ENCODE data around the gene PAWR.
"Not testable (repeated sequence)": the region's sequence is repeated elsewhere in the genome, so short reads cannot be mapped to it uniquely, and the experiment has no call there.

GRCh38 chr12:79544439-79544838, 146.3 kb downstream of the PAWR start:
- not testable (repeated sequence) for TF ChIP-seq CTCF (IDR thresholded peaks at IDR 0.05; ENCODE audit: extremely low read depth in 1 of 2, insufficient read depth in 1 of 2, low read depth in 1 of 2, low read length in 2 of 2); POLR2AphosphoS5 (IDR thresholded peaks at IDR 0.05; ENCODE audit: insufficient read depth, low read depth, low read length); POLR2A (IDR thresholded peaks at IDR 0.05; ENCODE audit: low read depth, low read length); MYC (IDR thresholded peaks at IDR 0.05; ENCODE audit: low read depth, low read length)

Measured in endothelial cell of umbilical vein (primary cell).